CD4-positive, alpha-beta T cell (primary cell): ENCODE data around the gene C2orf92. TPM values are rescaled to one million over a fixed set of nuclear protein-coding genes. Genes with fewer than 3 reads are reported as not detected.

Source experiments
- ATAC-seq: fragments of 200-7000 bp; cut with Tn5 transposase; one replicate; pipeline ENCODE4 v1.10.0; 2022; ENCODE audit warnings: mild to moderate bottlenecking; ENCODE audit not compliant: poor library complexity
- CTCF ChIA-PET: fragments of 350-600 bp; sonication (Branson Sonifier 250); formaldehyde crosslinking; loops from one replicate; lab custom pipeline; 2021; ENCODE audit warnings: antibody characterized with exemption, inconsistent platforms; lab: Charles Lee
- POLR2A ChIA-PET: fragments of 350-600 bp; sonication (Branson Sonifier 250); formaldehyde crosslinking; loops from one replicate; lab custom pipeline; 2021; ENCODE audit warnings: antibody characterized with exemption, inconsistent platforms; lab: Charles Lee
- DNase-seq, 14 experiments: peaks; one replicate each; pipeline ENCODE4 v3.0.0-alpha.2; 2013 to 2020; ENCODE audit warnings: mixed read lengths in 2 of 14
- H3K27ac ChIP-seq, 2 donors: one replicate each; pipeline versions ENCODE4 v1.5.1 to v1.7.0; 2013; ENCODE audit warnings: low read length in 2 of 2, low read depth in 1 of 2, mild to moderate bottlenecking in 1 of 2
- H3K27me3 ChIP-seq, 2 experiments: 1 replicate in 1 of 2; 2 replicates in 1 of 2; pipeline versions ENCODE4 v1.6.1 to v1.7.0; 2013; ENCODE audit warnings: low read length in 2 of 2, control low read depth in 1 of 2, mild to moderate bottlenecking in 1 of 2, moderate library complexity in 1 of 2; ENCODE audit not compliant: insufficient read depth in 2 of 2, control insufficient read depth in 1 of 2
- H3K36me3 ChIP-seq: one replicate; pipeline ENCODE4 v1.6.1; 2013; ENCODE audit warnings: low read length, control low read depth; ENCODE audit not compliant: insufficient read depth
- H3K4me1 ChIP-seq: one replicate; pipeline ENCODE4 v1.6.1; 2013; ENCODE audit warnings: low read length, control low read depth; ENCODE audit not compliant: insufficient read depth
- H3K4me3 ChIP-seq: one replicate; pipeline ENCODE4 v1.5.1; 2013; ENCODE audit warnings: mild to moderate bottlenecking, low read length, moderate library complexity
- H3K9me3 ChIP-seq, 2 experiments: 1 replicate in 1 of 2; 2 replicates in 1 of 2; pipeline versions ENCODE4 v1.6.1 to v1.7.0; 2013; ENCODE audit warnings: low read length in 2 of 2, mild to moderate bottlenecking in 2 of 2, control low read depth in 1 of 2, moderate library complexity in 1 of 2; ENCODE audit not compliant: control insufficient read depth in 1 of 2, insufficient read depth in 1 of 2
- H3K27ac Mint-ChIP-seq: one replicate; pipeline ENCODE4 v1.8.0; 2020; ENCODE audit warnings: mixed read lengths
- H3K27me3 Mint-ChIP-seq: one replicate; pipeline ENCODE4 v1.8.0; 2021; ENCODE audit warnings: mixed read lengths
- H3K36me3 Mint-ChIP-seq: one replicate; pipeline ENCODE4 v1.8.0; 2021; ENCODE audit warnings: low read depth, mixed read lengths
- H3K4me1 Mint-ChIP-seq: one replicate; pipeline ENCODE4 v1.8.0; 2021; ENCODE audit warnings: low read depth, mixed read lengths
- H3K4me3 Mint-ChIP-seq: one replicate; pipeline ENCODE4 v1.8.0; 2020; ENCODE audit warnings: mild to moderate bottlenecking, mixed read lengths
- H3K9me3 Mint-ChIP-seq: one replicate; pipeline ENCODE4 v1.8.0; 2020; ENCODE audit warnings: mixed read lengths
- intact Hi-C, 2 experiments: fragments of 100-400 bp; cut with DNase I in 1 of 2; cut with micrococcal nuclease in 1 of 2; formaldehyde crosslinking; loops; one replicate each; pipeline versions ENCODE4 v1.15.1 to v1.9.0; 2023 to 2025; cut with DNase I, micrococcal nuclease
- total RNA-seq, 174 experiments: library from RNA in 2 of 174; stranded (reverse) in 2 of 174; gene quantifications; one replicate each; pipeline ENCODE4 v1.2.3 and lab custom pipeline; 2021 to 2026
- TF ChIP-seq, protein P1 (sequence below): fragments of 200-600 bp; IDR thresholded peaks from one replicate; pipeline ENCODE4 v1.8.0; 2022; ENCODE audit warnings: antibody characterized with exemption, mild to moderate bottlenecking

Gene C2orf92
- total RNA-seq, 2 experiments from 2014 or later, result 12.4 to 13.4 TPM

DNA sequence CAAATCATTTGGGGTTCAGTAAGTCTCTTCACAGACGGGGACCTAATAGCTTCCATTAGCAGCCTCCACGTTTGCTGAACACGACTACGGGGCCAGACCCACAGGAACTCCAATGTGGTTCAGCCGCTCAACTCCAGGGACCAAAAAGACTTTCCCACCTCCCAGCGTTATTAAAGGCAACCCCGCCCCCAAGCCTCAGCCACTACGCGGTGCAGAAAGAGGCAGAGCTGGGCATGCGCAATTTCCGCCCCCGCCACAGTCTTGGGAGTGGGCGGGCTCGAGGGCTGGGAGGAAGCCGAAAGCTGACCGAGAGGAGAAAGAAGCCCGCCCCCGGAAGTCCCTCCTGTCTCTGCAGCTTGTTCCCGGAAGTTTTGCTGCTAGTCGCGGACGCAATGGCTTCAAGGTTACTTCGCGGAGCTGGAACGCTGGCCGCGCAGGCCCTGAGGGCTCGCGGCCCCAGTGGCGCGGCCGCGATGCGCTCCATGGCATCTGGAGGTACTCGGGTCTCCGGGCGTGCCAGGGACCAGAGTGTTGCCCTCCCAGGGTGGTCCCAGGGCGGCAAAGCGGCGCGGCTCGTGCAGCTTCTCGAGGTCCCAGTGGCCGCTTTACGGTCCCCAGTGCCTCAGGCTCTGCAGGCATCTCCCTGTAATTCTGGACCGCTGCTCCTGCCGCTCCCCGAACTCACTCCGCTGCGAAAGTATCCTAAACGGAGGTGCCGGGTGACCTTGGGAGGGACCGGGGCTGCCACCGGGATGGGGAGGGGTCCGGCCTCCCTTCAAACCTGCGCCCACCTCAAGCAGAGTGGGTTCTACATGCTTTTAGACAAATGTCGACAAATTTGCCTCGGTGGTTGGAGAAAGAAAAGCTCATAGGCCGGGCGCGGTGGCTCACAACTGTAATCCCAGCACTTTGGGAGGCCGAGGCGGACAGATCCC, 23.6 kb upstream of the C2orf92 start, which contains the start of gene COX5B:
Gene COX5B, plus strand, starts transcription at position 368 of the 935 bp plus-strand sequence. Its CDS starts 25 bp downstream, at position 393.
- Histone ChIP-seq H3K27ac (peak within 1 kb of the TSS; percentile 84 to 89), H3K27me3 (no peaks in the 10 kb centered on the region), H3K4me3 (peak within 1 kb of the TSS; percentile 97), H3K9me3 (no peaks in the 10 kb centered on the region), H3K36me3 (peaks cover 26% of the 10 kb centered on the region), H3K4me1 (peaks cover 18% of the 10 kb centered on the region)
- intact Hi-C loops, result loop anchor here (1.0 to 10.0 kb wide), 10 partner anchors 16 to 1846 kb away; partner anchors contain the start of genes ACTR1B (in 1 of the 2), ARID5A (in 1 of the 2), EIF5B (in 1 of the 2) and REV1 (in 1 of the 2)
- TF ChIP-seq, protein P1, sequence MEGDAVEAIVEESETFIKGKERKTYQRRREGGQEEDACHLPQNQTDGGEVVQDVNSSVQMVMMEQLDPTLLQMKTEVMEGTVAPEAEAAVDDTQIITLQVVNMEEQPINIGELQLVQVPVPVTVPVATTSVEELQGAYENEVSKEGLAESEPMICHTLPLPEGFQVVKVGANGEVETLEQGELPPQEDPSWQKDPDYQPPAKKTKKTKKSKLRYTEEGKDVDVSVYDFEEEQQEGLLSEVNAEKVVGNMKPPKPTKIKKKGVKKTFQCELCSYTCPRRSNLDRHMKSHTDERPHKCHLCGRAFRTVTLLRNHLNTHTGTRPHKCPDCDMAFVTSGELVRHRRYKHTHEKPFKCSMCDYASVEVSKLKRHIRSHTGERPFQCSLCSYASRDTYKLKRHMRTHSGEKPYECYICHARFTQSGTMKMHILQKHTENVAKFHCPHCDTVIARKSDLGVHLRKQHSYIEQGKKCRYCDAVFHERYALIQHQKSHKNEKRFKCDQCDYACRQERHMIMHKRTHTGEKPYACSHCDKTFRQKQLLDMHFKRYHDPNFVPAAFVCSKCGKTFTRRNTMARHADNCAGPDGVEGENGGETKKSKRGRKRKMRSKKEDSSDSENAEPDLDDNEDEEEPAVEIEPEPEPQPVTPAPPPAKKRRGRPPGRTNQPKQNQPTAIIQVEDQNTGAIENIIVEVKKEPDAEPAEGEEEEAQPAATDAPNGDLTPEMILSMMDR, result no peak
- ATAC-seq, result peak; percentile 96
- Mint-ChIP-seq H3K27me3 (no peaks in the 10 kb centered on the region), H3K36me3 (peaks cover 52% of the 10 kb centered on the region), H3K9me3 (no peaks in the 10 kb centered on the region), H3K27ac (peak within 1 kb of the TSS; percentile 93), H3K4me1 (peaks cover 31% of the 10 kb centered on the region), H3K4me3 (peak within 1 kb of the TSS; percentile 97)
- ChIA-PET CTCF (interaction anchor here (1.3 to 5.2 kb wide), 5 partner anchors 18 to 55 kb away, joined by 4 to 29 read pairs (median 5); partner anchors contain the start of gene ACTR1B), POLR2A (interaction anchor here (0.7 to 10.1 kb wide), 14 partner anchors 10 to 1509 kb away, joined by 3 to 244 read pairs (median 3); partner anchors contain the start of genes ACTR1B, LIPT1, TSGA10 and ZAP70)
- peak; percentile 96 to 99 (median 98) for DNase-seq

DNA sequence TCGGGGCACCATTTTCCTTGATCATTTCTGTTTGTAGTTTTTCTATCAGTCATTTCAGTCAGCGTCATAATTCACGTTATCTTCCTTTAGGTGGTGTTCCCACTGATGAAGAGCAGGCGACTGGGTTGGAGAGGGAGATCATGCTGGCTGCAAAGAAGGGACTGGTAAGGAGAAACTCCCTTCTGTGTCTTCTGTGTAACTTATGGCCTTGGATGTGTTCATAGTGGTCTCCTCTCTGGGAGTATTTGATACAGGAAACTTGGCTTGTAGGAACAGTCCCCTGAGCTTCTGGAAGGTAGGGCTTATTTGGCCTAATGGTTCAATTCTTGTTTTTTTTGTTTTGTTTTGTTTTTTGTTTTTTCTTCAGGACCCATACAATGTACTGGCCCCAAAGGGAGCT, 22.5 kb upstream of the C2orf92 start:
- Histone ChIP-seq H3K36me3 (peaks cover 26% of the 10 kb centered on the region), H3K27ac (peak overlapping the region in 1 of 2 donors; percentile 60), H3K4me1 (peaks cover 18% of the 10 kb centered on the region), H3K9me3 (no peaks in the 10 kb centered on the region), H3K4me3 (peak overlapping the region; percentile 97), H3K27me3 (no peaks in the 10 kb centered on the region)
- ChIA-PET POLR2A (interaction anchor here (1.2 to 10.1 kb wide), 5 partner anchors 9 to 67 kb away, joined by 3 to 244 read pairs (median 21); partner anchors contain the start of genes ACTR1B and ZAP70), CTCF (interaction anchor here (1.3 to 5.2 kb wide), 2 partner anchors 17 to 53 kb away, joined by 4 to 29 read pairs; partner anchors contain the start of gene ACTR1B)
- Mint-ChIP-seq H3K36me3 (peaks cover 56% of the 10 kb centered on the region), H3K9me3 (no peaks in the 10 kb centered on the region), H3K27ac (peak overlapping the region; percentile 93), H3K27me3 (no peaks in the 10 kb centered on the region), H3K4me1 (peaks cover 31% of the 10 kb centered on the region), H3K4me3 (peak overlapping the region; percentile 97)
- TF ChIP-seq, protein P1, result no peak
- ATAC-seq (no peak), DNase-seq (no peak)
- intact Hi-C loops, result loop anchor here in 1 of 2 experiments (1.0 to 10.0 kb wide), 8 partner anchors 15 to 1845 kb away; partner anchors contain the start of genes ARID5A, EIF5B, REV1 and TMEM131

DNA sequence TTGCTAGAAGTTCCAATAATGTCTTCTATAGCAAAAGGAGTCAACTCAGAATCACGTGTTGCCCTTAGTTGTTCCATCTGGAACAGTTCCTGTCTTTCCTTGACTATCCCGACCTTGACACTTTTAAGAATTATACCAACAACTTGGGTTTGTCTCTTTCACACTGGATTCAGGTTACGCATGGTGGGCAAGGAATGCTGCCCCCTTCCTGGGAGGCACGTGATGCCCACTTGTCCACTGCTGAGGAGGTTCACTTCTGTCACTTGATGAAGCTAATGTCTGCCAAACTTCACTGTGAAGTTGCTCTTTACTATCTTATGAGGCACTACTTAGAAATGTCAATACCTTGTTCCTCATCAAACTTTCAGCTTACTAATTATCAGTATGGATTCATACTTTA, 18.4 kb upstream of the C2orf92 start:
- Histone ChIP-seq H3K36me3 (peaks cover 29% of the 10 kb centered on the region), H3K27me3 (no peaks in the 10 kb centered on the region), H3K9me3 (no peaks in the 10 kb centered on the region), H3K4me3 (no peak overlapping the region), H3K27ac (no peak overlapping the region), H3K4me1 (peaks cover 10% of the 10 kb centered on the region)
- Mint-ChIP-seq H3K9me3 (no peaks in the 10 kb centered on the region), H3K36me3 (peaks cover 66% of the 10 kb centered on the region), H3K4me1 (peaks cover 19% of the 10 kb centered on the region), H3K27ac (no peak overlapping the region), H3K4me3 (no peak overlapping the region), H3K27me3 (no peaks in the 10 kb centered on the region)
- TF ChIP-seq, protein P1, result no peak
- CTCF ChIA-PET, result interaction anchor here (1.5 to 2.0 kb wide), 3 partner anchors 11 to 47 kb away, joined by 3 to 6 read pairs (median 5); partner anchors contain the start of gene ACTR1B
- POLR2A ChIA-PET, result interaction anchor here (10.1 kb wide), 1 partner anchor 12 kb away, joined by 244 read pairs; the partner anchor contains the start of gene ACTR1B
- DNase-seq (no peak), ATAC-seq (no peak)
- intact Hi-C loops, result no loop called here
